ENCODE results near the gene RNF44. TPM values are rescaled to one million over a fixed set of nuclear protein-coding genes. Genes with fewer than 3 reads are reported as not detected.

Gene RNF44
- total and polyA plus RNA-seq, 2 donors (not counting 1 experiment from before 2014, with no cell fraction given): 1.4 to 2.6 TPM

DNA sequence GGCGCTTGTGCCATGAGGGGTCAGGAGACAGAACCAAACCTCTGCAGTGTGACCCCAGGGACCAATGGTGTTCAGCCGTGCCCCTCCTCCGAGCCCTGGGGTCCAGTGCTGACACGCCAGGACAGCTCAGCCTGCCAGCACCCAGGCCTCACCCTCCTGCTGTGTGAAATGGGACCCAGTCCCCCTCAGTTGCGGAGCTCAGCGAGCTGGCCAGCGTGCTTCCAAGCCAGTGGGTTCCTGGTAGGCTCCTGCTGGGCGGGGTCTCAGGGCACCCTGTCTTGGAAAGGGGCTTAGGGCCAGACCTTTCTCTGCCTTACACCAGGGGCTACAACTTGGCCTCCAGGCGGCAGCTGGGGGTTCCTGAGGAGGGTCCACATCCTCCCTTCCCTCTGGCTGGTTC lies 4.4 kb downstream of the RNF44 start:
- no peaks in the 10 kb centered on the region for H4K20me1 ChIP-seq (ENCODE audit: control insufficient read depth, extremely low read depth, insufficient read depth, low read length)
- H3K4me3 ChIP-seq (replicated peaks in 1 of 4; ENCODE audit: control extremely low read depth in 1 of 4, insufficient read depth in 1 of 4, low read depth in 3 of 4, low read length in 4 of 4): no peak overlapping the region
- peaks cover 18% of the 10 kb centered on the region for H3K4me1 ChIP-seq (ENCODE audit: control insufficient read depth, extremely low read depth, insufficient read depth, low read length)
- peaks cover 17% of the 10 kb centered on the region for H3K79me2 ChIP-seq (ENCODE audit: control insufficient read depth, insufficient read depth, low read length)
- no peaks in the 10 kb centered on the region for H3K9me3 ChIP-seq (ENCODE audit: control insufficient read depth, insufficient read depth, low read depth, low read length)
- H3K4me2 ChIP-seq (ENCODE audit: extremely low read depth, insufficient read depth, low read length): no peak overlapping the region
- H3K36me3 ChIP-seq (ENCODE audit: control insufficient read depth, insufficient read depth, low read length): peaks cover 9% of the 10 kb centered on the region
- H3K27me3 ChIP-seq (ENCODE audit: control insufficient read depth, insufficient read depth, low read length): no peaks in the 10 kb centered on the region
- H3K27ac ChIP-seq (ENCODE audit: insufficient read depth, low read length): no peak overlapping the region
- H3K9ac ChIP-seq (ENCODE audit: insufficient read depth, low read length): no peak overlapping the region
- DNase-seq (ENCODE audit: low read depth in 2 of 2): no peak
- no peak overlapping the region for H2AFZ ChIP-seq (ENCODE audit: low read length)
- TF ChIP-seq EZH2 (IDR thresholded peaks at IDR 0.05; ENCODE audit: low read length, missing control alignments): no peak
- TF ChIP-seq, protein P1, sequence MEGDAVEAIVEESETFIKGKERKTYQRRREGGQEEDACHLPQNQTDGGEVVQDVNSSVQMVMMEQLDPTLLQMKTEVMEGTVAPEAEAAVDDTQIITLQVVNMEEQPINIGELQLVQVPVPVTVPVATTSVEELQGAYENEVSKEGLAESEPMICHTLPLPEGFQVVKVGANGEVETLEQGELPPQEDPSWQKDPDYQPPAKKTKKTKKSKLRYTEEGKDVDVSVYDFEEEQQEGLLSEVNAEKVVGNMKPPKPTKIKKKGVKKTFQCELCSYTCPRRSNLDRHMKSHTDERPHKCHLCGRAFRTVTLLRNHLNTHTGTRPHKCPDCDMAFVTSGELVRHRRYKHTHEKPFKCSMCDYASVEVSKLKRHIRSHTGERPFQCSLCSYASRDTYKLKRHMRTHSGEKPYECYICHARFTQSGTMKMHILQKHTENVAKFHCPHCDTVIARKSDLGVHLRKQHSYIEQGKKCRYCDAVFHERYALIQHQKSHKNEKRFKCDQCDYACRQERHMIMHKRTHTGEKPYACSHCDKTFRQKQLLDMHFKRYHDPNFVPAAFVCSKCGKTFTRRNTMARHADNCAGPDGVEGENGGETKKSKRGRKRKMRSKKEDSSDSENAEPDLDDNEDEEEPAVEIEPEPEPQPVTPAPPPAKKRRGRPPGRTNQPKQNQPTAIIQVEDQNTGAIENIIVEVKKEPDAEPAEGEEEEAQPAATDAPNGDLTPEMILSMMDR (conservative IDR thresholded peaks at IDR 0.05 in 1 of 2, IDR thresholded peaks at IDR 0.05 in 1 of 2; ENCODE audit: low read depth in 1 of 2, low read length in 2 of 2): no peak

GRCh38 chr5:176531902-176532493 lies 5.2 kb downstream of the RNF44 start:
- TF ChIP-seq, protein P1 (conservative IDR thresholded peaks at IDR 0.05 in 1 of 2, IDR thresholded peaks at IDR 0.05 in 1 of 2; ENCODE audit: low read depth in 1 of 2, low read length in 2 of 2): no peak
- no peak for TF ChIP-seq EZH2 (IDR thresholded peaks at IDR 0.05; ENCODE audit: low read length, missing control alignments)
- DNase-seq (ENCODE audit: low read depth in 2 of 2): no peak
- Histone ChIP-seq H3K79me2 (ENCODE audit: control insufficient read depth, insufficient read depth, low read length) (peaks cover 17% of the 10 kb centered on the region), H3K4me1 (ENCODE audit: control insufficient read depth, extremely low read depth, insufficient read depth, low read length) (peaks cover 18% of the 10 kb centered on the region), H3K36me3 (ENCODE audit: control insufficient read depth, insufficient read depth, low read length) (peaks cover 9% of the 10 kb centered on the region), H3K27me3 (ENCODE audit: control insufficient read depth, insufficient read depth, low read length) (no peaks in the 10 kb centered on the region), H3K9ac (ENCODE audit: insufficient read depth, low read length) (no peak overlapping the region), H3K9me3 (ENCODE audit: control insufficient read depth, insufficient read depth, low read depth, low read length) (no peaks in the 10 kb centered on the region), H3K27ac (ENCODE audit: insufficient read depth, low read length) (no peak overlapping the region), H4K20me1 (ENCODE audit: control insufficient read depth, extremely low read depth, insufficient read depth, low read length) (no peaks in the 10 kb centered on the region), H2AFZ (ENCODE audit: low read length) (no peak overlapping the region), H3K4me3 (replicated peaks in 1 of 4; ENCODE audit: control extremely low read depth in 1 of 4, insufficient read depth in 1 of 4, low read depth in 3 of 4, low read length in 4 of 4) (no peak overlapping the region), H3K4me2 (ENCODE audit: extremely low read depth, insufficient read depth, low read length) (no peak overlapping the region)

DNA sequence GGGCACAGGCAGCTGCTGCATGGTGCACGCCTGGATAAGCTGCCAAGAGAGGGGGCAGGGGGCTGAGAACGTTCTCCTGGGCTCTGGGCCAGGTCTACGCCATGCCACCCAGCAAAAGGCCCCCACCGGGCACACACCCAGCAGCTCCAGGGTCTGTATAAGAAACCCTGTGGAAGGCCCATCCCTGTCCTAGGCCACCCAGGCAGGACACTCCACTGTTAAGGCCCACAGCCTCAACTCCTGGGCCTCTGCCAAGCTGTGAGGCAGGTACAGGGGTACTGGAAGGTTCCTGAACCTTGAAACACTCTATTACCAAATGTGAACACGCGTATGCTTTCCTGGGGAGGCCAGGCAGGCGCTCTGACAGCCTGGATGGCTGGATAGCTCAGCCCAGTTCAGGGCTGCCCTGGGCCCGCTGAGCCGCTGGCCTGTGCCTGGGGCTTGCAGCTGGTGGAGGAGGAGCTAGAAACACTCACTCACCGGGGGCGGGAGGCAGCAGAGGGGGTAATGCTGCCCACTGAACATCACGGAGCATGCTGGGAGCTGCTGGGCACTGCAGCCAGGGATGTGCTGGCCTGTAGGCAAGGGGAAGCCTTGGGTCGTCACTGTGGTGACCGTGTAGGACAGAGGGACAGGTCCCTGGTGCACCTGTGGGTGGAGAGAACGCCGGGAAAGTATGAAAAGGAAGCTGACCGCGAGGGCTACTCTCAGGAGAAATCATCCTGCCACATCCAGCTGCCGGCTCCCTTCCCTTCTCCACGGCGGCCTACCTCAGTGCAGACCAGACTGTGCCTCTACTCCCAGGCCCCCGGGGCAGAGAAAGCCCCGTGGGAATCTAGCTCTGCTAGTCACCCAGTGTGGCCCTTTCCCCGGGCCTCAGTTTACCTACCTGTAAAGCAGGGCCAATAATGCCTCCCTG lies 6.0 kb downstream of the RNF44 start:
- no peak overlapping the region for H3K4me3 ChIP-seq (replicated peaks in 1 of 4; ENCODE audit: control extremely low read depth in 1 of 4, insufficient read depth in 1 of 4, low read depth in 3 of 4, low read length in 4 of 4)
- H2AFZ ChIP-seq (ENCODE audit: low read length): no peak overlapping the region
- no peak for TF ChIP-seq EZH2 (IDR thresholded peaks at IDR 0.05; ENCODE audit: low read length, missing control alignments)
- TF ChIP-seq, protein P1 (conservative IDR thresholded peaks at IDR 0.05 in 1 of 2, IDR thresholded peaks at IDR 0.05 in 1 of 2; ENCODE audit: low read depth in 1 of 2, low read length in 2 of 2): no peak
- no peak overlapping the region for H3K27ac ChIP-seq (ENCODE audit: insufficient read depth, low read length)
- H3K27me3 ChIP-seq (ENCODE audit: control insufficient read depth, insufficient read depth, low read length): no peaks in the 10 kb centered on the region
- peaks cover 18% of the 10 kb centered on the region for H3K4me1 ChIP-seq (ENCODE audit: control insufficient read depth, extremely low read depth, insufficient read depth, low read length)
- peaks cover 16% of the 10 kb centered on the region for H3K79me2 ChIP-seq (ENCODE audit: control insufficient read depth, insufficient read depth, low read length)
- peaks cover 9% of the 10 kb centered on the region for H3K36me3 ChIP-seq (ENCODE audit: control insufficient read depth, insufficient read depth, low read length)
- H3K4me2 ChIP-seq (ENCODE audit: extremely low read depth, insufficient read depth, low read length): no peak overlapping the region
- no peak overlapping the region for H3K9ac ChIP-seq (ENCODE audit: insufficient read depth, low read length)
- H4K20me1 ChIP-seq (ENCODE audit: control insufficient read depth, extremely low read depth, insufficient read depth, low read length): no peaks in the 10 kb centered on the region
- no peaks in the 10 kb centered on the region for H3K9me3 ChIP-seq (ENCODE audit: control insufficient read depth, insufficient read depth, low read depth, low read length)
- DNase-seq (ENCODE audit: low read depth in 2 of 2): peak; percentile 51 to 55

Measured in fibroblast of lung (primary cell).